ENCODE results near the gene POR.
"Not testable (repeated sequence)": the region's sequence is repeated elsewhere in the genome, so short reads cannot be mapped to it uniquely, and the experiment has no call there.

POR gene

DNA sequence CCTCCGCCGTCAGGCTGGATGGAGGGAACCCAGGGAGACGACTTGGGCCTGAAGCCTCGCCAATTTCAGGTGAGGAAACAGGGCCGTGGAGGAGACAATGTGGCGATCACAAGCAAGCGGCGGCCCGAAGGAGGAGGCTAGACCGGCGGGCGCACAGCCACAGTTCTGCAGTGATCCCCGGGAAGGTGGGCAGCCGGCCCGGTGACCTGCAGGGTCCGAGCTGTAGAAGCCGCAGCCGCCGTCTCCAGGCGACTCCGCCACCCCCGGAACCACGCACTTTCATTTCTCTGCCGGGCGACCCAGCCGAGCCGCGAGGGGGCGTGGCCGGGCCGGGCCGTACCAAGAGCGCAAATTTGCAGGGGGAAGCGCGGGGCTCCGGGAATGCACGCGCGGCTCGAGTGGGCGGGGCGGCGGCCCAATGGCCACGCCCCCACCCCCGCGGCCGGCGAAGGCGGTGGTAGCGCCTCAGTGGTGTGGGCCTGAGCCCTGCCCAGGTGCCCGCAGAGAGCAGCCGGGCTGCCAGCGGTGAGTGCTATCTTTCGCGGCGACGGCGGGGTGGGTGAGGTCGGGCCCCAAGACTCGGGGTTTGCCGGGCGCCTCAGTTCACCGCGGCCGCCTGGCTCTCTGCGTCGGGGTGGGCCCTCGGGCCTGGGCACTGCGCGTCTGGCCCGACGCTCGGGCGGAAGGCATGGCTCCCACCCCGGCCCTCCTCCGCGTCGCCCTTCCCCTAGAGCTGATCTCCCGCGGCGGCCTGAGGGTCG is at the start of gene POR:
Gene POR, plus strand, starts transcription at position 501 of the 761 bp plus-strand sequence. CDS start 38,847 bp downstream, outside the sequence.
- DNase-seq: no peak

DNA sequence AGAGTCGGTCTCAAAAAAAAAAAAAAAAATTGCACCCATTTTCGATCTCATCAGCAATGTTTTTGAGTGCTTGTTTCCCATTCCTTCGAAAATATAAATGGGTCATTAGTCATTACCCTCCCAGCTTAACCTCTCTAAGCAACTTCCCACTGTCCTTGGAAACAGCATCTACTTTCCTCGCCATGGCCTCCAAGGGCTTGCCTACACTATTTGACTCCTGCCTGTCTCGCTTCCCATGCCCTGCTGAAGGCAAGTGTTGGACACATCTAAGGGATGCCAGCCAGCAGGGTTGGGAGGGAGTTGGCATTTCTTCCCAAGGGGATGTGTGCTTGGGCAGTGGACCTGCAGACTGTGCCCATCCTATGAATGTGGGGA is 48.9 kb upstream of the POR start:
- DNase-seq: no peak

DNA sequence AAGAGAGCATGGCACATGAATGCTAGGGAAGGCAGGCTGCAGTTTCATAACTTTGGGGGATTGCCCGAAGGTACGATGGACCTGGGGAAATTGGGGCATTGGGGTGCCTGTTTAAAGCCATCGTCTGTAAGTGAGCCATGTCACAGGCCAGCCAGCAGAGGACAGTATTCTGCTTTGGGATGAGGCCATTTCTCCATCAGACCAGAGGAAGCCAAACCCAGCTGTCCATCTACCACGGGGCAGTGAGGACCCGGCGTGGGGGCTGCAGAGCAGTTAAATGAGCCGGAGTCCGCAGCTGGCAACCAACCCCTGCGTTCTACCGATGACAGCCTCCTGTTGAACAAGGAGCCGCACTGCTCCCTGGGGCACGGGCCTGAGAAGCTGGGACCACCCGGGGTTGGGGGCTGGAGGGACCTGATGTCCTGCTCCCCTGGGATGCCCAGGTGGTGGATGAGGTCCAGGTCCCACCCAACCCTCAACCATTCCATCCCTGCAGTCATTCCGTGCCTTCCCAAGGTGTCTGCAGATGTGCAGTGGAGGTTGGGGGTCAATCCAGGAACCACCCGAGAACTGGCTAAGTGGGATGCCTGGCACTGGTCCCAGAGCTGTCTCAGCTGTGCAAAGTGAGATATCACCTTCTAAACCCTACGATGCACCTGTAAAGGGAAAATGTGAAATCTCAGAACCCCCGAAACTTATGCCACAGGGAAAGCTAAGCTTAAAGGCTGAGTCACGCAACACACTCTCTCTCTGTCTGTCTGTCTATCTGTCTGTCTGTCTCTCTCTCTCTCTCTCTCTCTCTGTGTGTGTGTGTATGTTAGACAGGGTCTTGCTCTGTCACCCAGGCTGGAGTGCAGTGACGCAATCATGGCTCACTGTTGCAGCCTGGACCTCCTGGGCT is 48.2 kb upstream of the POR start:
- DNase-seq: no peak

DNA sequence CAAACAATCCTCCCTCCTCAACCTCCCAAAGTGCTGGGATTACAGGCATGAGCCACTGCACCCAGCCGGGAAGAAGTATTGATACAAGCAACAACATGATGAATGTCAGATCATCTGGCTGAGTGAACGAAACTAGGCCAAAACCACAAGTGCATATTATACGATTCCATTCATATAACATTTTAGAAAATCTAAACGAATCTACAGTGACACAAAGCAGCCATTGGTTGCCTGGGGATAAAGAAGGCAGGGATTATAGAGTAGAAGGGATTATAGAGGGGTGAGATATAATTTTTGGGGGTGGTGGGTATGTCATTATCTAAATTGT is 47.6 kb upstream of the POR start:
- DNase-seq: no peak

DNA sequence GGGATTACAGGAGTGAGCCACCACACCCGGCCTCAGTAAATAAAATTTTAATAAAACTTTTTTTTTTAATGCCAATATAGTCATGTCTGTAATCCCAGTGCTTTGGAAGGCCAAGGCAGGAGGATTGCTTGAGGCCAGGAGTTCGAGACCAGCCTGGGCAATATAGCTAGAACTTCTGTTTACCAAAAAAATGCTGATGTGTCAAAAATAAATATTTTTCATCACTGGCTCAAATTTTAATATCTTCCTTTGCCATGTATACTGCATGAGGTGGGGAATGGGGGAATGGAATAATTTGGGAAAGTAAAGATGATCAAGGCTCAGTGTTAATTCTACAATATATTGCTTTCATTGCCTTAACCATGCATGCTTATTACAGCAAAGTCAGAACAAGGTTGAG is 46.8 kb upstream of the POR start:
- no peak for DNase-seq

DNA sequence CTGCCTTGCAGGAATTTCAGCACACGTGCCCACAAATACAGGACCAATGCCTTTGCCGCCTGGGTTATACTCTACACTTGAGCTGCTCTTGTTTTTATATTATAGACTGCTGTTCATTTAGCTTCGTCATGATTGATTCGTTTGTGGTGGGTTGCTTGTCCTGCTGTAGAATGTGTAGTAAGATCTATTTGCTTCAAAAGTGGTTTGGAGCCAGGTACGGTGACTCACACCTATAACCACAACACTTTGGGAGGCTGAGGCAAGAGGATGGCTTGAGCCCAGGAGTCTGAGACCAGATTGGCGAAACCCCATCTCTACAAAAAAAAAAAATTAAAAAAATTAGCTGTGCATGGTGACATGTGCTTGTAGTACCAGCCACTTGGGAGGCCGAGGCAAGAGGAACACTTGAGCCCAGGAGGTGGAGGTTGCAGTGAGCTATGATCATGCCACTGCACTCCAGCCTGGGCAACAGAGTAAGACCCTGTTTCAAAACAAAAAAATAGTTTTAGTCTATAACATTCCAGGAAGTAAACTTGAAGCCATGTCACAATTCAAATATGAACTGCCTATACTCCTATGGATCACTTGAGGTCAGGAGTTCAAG is 45.1 kb upstream of the POR start:
- DNase-seq: no peak

DNA sequence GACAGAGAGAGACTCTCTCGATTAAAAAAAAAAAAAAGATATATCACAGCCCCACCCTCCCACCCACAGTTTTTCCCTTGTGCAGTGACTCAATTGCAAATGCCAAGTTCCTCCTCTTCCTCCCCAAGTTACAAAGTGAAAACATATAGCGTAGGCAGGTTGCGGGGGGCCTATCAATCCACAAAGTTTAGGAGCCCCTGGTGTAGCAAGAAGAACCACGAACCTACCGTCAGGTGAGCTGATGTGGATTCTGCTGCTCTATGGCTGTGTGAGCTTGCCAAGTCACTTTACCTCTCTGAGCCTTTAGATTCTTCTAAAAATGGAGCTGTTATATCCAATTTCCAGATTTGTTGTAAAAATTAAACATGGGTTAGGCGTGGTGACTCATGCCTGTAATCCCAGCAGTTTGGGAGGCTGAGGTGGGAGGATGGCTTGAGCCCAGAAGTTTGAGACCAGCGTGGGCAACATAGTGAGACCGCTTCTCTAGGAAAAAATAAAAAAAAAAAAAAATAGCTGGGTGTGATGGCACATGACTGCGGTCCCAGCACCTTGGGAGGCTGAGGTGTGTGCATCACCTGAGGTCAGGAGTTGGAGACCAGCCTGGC is 44.3 kb upstream of the POR start:
- no peak for DNase-seq

DNA sequence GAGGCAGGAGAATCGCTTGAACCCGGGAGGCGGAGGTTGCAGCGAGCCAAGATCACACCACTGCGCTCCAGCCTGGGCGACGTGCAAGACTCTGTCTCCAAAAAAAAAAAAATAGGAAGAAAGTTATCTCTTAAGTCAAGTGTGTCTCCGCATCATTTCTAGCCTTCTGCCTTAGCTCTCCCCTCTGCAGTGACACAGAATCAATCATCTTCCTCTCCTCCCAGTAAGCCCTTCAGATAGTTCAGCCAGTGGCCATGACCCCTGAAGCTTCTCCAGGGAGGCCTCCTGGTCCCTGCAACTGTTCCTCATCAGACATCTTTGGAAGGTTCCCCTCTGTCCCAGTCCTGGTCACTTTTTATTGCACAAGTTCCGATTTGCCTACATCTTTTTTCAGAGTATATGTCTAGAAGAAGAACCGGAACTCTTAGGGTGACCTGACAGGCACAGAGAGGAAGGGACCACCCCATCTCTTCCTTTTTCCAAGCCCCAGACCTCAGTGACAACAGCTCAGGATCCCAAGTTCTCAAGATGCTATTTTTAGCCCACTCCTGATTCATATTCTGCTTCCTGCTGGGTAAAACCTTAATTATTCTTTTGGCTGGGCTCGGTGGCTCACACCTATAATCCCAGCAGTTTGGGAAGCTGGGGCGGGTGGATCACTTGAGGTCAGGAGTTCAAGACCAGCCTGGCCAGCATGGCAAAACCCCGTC is 42.7 kb upstream of the POR start:
- DNase-seq: no peak

DNA sequence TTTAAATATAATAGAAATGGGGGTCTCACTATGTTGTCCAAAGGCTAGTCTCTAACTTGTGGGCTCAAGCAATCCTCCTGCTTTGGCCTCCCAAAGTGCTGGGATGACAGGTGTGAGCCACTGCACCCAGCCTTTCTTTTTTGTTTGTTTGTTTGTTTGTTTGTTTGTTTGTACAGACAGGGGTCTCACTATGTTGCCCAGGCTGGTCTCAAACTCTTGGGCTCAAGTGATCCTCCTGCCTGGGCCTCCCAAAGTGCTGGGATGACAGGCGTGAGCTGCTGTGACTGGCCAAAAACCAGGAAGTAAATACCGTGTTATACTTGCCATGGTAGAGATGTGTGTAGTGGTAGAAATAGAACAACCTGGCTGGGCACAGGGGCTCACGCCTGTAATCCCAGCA is 40.8 kb upstream of the POR start:
- not testable (repeated sequence) for DNase-seq

DNA sequence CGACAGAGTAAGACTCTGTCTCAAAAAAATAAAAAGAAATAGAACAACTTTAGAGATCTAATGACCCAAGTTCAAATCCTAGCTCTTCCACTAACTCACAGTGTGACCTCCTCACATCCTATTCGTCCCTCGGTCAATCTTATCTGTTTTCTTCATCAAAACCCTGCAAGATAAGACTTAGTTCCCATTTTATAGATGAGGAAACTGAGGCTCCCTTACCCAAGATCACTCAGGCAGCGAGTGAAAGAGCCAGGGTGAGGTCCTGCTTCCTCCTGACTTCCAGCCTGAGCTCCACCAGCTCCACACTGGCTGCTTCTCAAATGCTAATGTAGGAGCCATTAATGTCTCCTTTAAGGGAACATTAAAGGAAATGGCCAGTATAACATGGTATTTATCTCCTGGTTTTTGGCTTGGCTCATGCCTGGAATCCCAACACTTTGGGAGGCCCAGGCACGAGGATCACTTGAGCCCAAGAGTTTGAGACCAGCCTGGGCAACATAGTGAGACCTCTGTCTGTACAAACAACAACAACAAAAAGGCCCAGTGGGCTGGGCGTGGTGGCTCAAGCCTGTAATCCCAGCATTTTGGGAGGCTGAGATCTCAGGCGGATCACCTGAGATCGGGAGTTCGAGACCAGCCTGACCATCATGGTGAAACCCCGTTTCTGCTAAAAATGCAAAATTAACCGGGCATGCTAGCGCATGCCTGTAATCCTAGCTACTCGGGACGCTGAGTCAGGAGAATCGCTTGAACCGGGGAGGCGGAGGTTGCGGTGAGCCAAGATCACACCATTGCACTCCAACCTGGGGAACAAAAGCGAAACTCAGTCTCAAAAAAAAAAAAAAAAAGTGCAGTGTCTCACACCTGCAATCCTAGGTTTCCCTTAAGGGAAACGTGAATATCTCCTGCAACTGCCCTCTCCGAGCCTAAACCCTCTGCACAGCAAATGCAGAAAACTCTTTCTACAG is 39.6 kb upstream of the POR start:
- no peak for DNase-seq

DNA sequence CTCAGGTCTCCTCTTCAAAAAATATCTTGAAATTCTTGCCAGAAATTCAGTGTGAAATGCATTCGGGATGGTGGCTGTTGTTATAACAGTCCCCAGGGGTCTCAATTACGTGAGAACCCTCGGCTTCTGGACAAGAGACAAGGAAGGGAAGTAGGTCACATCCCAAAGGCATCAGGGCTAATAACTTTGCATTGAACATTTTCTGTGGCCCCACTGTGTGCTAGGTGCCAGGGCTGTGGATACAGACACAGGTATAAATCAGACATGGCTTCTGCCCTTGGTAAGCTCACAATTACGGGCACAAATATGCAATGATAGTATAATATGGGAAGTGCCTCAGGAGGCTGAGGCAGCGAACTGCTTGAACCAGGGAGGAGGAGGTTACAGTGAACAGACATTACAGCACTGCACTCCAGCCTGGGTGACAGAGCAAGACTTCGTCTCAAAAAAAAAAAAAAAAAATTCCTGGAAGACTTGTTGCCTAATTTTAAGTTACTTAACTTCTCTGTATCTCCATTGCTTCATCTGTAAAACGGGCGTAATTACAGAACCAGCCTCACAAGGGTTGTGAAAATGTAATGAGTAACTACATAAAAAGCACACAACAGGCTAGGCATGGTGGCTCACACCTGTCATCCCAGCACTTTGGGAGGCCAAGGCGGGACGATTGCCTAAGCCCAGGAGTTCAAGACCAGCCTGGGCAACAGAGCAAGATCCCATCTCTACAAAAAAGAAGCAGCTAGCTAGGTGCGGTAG is 38.7 kb upstream of the POR start:
- peak; percentile 49 for DNase-seq

DNA sequence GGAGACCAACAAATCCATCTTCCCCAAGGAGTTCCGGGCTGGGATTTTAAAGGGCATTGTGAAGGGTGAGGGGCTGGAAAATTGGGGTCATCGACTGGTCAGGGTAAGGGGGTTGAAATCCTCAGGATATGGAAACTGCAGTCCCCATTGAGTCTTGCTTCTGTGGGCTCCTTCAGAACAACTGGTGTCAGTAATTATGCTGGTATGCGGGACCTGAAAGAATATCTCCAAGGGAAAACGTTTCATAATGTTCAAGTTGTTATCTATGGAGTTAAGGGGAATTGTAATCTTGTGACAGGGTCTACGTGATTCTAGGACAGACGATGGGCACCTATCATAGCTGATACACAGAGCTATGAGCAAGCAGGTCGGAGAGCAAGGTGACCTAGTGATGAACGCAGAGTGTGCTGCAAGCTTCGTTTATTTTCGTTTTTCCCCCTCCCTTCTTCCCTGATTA is 36.6 kb upstream of the POR start:
- DNase-seq: no peak

DNA sequence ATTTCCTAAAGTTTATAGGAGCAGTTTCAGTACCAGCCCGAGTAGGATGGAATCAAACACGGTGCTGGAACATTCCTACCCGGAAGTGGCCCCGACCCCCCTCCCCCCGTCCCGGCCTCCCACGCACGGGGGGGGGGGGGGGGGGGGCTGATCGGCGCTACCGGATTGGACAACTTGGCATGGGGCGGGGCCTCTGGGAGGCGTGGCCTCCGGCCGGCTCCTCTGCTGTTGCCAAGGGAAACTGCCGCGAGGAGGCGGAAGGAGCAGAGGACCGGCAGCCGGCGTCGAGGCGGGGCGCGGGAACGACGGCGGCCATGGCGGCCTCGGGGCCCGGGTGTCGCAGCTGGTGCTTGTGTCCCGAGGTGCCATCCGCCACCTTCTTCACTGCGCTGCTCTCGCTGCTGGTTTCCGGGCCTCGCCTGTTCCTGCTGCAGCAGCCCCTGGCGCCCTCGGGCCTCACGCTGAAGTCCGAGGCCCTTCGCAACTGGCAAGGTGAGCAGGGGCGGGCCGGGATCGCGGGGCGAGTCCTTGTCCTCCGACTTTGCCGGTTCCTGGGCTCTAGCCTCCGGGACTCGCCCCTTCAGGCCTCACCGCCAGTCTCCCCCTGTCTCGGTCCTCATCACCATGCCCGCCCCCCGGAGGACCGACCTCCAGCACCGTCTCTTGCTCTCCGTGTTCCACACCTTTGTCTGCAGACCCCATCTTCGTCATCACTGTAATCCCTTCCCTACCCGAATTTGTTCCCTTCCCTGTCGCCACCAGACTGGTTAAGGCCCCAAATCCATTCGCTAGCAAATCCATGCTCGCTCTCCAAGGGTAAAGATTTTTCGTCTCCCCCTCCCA is 36.0 kb upstream of the POR start, which contains the start of gene RHBDD2:
Gene RHBDD2, plus strand, starts transcription at position 266 of the 843 bp plus-strand sequence. Its CDS starts 49 bp downstream, at position 315.
- DNase-seq: peak; percentile 46

DNA sequence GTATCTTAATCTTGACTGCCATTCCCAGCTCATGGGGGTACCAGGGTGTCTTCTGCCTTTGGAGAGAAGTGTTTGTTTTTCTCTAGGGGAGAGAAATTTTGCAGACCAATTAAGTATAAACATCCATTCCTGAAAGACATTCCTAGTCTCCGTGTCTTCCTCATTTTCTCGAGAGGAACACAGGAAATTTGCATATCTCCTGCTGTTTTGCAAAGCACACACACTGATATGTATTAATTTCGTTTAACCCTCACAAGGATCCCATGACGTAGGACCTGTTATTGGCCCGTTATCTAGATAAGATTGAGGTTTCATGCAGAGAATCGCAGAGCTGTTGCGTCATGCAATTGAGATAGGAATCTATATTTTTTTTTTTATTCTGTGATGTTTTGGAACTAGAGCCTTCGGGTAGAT is 35.2 kb upstream of the POR start:
- DNase-seq: no peak

DNA sequence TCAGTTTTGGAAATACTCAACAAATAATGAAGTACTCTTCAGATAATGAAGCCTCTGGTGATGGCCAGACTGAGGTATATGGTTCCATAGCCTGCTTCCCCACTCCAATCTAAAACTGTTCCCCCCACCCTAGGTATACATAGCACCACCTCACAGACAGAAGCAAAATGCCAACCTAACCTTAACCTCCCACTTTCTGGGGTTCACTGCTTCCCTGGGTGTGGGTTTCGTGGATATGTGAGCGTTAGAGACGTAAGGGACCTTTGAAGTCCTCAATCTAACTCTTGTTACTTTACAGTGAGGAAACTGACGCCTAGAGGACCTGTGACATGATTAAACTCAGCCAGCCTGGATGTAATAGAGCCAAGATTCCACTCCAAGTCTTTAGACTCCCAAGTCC is 34.7 kb upstream of the POR start:
- DNase-seq: no peak

DNA sequence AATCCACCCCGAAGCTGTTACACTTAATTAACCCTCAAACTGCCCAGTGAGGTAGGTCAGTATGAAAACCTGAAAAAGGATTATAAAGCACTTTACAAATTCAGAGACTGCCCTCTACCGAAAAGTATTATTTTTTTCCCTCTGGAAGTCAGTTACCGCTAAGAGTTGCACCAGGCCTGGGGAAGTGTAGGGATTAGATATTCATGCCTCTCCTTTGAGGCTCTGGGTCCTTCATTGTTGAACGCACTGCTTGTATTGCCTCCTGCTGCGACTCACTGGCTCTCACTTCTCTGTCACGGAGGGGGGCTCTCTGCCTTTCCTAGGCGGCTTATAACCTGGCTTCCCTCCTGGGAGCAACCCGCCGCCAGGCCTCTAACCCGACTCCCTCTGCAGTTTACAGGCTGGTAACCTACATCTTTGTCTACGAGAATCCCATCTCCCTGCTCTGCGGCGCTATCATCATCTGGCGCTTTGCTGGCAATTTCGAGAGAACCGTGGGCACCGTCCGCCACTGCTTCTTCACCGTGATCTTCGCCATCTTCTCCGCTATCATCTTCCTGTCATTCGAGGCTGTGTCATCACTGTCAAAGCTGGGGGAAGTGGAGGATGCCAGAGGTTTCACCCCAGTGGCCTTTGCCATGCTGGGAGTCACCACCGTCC is 33.4 kb upstream of the POR start:
- no peak for DNase-seq

DNA sequence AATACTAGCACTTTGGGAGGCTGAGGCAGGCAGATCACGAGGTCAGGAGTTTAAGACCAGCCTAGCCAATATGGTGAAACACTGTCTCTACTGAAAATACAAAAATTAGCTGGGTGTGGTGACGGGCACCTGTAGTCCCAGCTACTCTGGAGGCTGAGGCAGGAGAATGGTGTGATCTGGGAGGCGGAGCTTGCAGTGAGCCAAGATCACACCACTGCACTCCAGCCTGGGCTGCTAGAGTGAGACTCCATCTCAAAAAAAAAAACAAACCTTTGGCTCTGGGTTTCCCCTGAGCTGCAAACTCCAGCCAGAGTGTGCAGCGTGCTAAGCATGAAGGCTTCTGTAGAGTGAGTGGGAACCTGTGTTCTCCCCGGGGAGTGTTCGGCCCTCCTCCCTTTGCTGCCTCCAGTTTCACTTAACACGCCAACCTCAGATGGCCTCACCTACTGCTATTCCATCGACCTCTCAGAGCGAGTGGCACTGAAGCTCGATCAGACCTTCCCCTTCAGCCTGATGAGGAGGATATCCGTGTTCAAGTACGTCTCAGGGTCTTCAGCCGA is 31.6 kb upstream of the POR start:
- not testable (repeated sequence) for DNase-seq

DNA sequence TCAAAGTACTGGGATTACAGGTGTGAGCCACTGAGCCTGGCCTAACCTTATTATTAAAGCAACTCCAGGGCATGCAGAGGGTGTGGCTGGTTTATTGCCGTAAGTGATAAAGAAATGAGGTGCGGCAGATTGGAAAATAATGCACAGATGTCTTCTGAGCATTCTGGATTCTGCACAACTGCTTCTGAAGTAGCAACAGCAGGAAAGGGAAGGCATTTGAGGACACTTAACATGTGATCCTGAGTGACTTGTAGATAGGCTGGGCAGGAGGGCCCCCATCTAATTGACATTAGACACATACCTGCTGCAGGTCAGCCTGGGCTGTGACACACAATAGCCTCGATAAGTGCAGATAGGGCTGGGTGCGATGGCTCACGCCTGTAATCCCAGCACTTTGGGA is 30.5 kb upstream of the POR start:
- DNase-seq: no peak

DNA sequence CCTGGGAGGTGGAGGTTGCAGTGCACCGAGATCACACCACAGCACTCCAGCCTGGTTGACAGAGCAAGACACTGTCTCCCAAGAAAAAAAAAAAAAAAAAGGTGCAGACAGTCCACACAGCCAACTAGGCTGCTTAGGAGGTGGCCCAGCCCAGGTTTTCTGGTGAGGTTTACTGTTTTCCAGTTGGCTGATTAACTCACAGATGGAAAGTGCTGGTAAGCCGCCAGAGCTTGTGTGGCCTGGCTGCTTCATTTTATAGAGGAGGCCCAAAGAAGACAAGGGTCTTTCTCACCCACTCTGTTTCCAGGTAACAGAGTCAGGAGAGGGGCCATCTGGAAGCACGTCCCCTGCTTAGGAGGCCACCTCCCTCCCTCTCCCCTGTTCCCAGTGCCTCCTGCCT is 29.9 kb upstream of the POR start:
- DNase-seq: no peak
